ENCODE results near the gene BTD.

- TF ChIP-seq PATZ1 (CRISPR knock-in tag; IDR thresholded peaks at IDR 0.05; ENCODE audit: borderline replicate concordance) (no peak), OSR1 (CRISPR knock-in tag; IDR thresholded peaks at IDR 0.05) (no peak), ZNF8 (CRISPR knock-in tag; IDR thresholded peaks at IDR 0.05) (no peak), ZFP30 (CRISPR knock-in tag; IDR thresholded peaks at IDR 0.05) (no peak), CSDC2 (CRISPR knock-in tag; IDR thresholded peaks at IDR 0.05) (no peak), ZFP3 (CRISPR knock-in tag; IDR thresholded peaks at IDR 0.05) (no peak)
These were observed 81.7 kb downstream of the BTD start for GRCh38 chr3:15683253-15683652.

Data from SK-N-SH treated with all-trans-retinoic acid at 6 μM for 48 hours (cell line).